Upper lobe of left lung (tissue), 4 donors: ENCODE data around the gene CLMP.

Experiments used
- POLR2AphosphoS5 ChIP-seq, 2 donors: sonication (generic); formaldehyde crosslinking; IDR thresholded peaks; one replicate each; pipeline ENCODE4 v1.5.1; 2017; ENCODE audit warnings: antibody characterized with exemption in 2 of 2
- TF ChIP-seq, protein P1 (sequence below), 6 experiments: fragments of 450-650 bp in 4 of 6; fragments of 200-600 bp in 2 of 6; sonication (generic) in 2 of 6; IDR thresholded peaks; one replicate each; pipeline ENCODE4 v1.5.1; 2016 to 2019; ENCODE audit warnings: antibody characterized with exemption in 6 of 6

DNA sequence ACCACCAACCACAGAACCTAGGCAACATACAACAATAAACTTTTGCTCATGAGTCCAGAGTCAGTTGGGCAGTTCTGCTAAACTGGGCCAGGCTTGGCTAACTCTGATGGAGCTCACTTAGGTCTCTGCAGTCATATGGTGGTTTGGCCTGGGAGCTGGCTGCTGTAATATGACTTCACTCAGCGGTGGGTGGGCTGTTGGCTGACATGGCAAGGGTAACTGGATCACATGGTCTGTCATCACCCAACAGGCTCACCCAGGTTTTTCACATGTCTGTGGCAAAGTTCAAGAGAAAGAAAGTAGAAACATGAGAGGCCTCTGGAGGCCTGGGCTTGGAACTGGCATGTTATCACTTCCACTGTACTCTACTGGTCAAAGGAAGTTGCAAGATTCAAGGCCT, 43.2 kb upstream of the CLMP start:
- peak in 1 of 2 donors; percentile 26 for TF ChIP-seq POLR2AphosphoS5 (IDR thresholded peaks at IDR 0.05)
- TF ChIP-seq, protein P1, sequence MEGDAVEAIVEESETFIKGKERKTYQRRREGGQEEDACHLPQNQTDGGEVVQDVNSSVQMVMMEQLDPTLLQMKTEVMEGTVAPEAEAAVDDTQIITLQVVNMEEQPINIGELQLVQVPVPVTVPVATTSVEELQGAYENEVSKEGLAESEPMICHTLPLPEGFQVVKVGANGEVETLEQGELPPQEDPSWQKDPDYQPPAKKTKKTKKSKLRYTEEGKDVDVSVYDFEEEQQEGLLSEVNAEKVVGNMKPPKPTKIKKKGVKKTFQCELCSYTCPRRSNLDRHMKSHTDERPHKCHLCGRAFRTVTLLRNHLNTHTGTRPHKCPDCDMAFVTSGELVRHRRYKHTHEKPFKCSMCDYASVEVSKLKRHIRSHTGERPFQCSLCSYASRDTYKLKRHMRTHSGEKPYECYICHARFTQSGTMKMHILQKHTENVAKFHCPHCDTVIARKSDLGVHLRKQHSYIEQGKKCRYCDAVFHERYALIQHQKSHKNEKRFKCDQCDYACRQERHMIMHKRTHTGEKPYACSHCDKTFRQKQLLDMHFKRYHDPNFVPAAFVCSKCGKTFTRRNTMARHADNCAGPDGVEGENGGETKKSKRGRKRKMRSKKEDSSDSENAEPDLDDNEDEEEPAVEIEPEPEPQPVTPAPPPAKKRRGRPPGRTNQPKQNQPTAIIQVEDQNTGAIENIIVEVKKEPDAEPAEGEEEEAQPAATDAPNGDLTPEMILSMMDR (IDR thresholded peaks at IDR 0.05): no peak
